ENCODE results near the gene MAD2L1.

The MAD2L1 gene

DNA sequence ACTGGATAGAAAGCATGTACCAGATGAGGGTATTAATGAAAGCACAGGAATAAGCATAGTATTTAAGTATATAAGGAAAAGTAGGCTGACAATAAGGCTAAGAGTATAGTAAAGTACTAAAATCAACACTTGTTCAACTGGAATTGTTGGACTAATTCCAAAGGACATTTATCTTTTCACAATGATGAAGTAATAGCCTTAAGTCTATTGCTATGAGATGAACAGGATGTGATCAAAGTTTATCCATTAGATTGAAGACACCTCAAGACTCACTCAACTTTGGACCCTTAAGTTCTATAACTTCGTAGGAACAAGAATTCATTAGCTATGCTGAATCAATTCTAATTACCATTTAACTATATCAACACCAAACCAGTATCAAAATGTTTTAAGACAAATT is 7.6 kb downstream of the MAD2L1 start:
- TF ChIP-seq, protein P1, sequence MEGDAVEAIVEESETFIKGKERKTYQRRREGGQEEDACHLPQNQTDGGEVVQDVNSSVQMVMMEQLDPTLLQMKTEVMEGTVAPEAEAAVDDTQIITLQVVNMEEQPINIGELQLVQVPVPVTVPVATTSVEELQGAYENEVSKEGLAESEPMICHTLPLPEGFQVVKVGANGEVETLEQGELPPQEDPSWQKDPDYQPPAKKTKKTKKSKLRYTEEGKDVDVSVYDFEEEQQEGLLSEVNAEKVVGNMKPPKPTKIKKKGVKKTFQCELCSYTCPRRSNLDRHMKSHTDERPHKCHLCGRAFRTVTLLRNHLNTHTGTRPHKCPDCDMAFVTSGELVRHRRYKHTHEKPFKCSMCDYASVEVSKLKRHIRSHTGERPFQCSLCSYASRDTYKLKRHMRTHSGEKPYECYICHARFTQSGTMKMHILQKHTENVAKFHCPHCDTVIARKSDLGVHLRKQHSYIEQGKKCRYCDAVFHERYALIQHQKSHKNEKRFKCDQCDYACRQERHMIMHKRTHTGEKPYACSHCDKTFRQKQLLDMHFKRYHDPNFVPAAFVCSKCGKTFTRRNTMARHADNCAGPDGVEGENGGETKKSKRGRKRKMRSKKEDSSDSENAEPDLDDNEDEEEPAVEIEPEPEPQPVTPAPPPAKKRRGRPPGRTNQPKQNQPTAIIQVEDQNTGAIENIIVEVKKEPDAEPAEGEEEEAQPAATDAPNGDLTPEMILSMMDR (IDR thresholded peaks at IDR 0.05; ENCODE audit: insufficient read depth, low read depth, low read length, missing control alignments) = no peak
- peak; percentile 11 for DNase-seq (ENCODE audit: low read depth)
- H3K4me3 ChIP-seq (ENCODE audit: low read length) = no peak overlapping the region

DNA sequence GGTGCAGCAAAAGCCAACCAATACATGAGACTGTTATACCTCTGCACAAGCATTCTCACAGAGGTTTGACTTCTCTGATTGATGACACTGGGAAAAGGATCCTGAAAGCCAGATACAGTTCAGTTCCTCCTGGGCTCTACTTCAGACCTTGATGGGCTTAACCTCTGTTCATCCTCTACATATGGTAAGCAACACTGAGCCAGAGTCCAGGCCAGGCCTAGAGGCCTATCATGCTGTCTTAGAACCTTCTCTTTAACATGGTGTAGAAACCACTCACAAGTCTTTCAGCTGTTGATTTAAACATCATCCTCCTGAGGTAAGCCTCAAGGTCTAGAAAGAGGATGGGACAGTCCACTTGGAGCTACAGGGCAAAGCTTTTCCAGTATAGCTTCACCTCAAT is 9.2 kb downstream of the MAD2L1 start:
- no peak for DNase-seq (ENCODE audit: low read depth)

DNA sequence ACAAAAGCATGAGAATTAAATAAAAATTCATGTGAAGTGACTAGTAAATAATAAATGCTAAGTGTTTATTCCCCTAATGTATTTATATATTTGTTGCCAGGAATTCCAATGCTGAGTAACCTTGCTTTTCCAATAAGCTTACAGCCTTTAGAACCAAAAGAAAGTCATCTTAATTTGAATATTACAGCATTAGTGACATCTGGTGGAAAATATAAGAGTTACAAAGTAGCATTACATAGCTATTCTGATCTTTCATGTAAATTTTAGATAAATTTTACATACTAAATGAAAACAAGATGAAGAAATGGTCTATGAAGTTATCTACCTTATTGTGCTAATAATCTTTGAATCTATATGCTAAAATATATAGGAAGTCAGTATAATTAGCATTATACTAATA is 10.4 kb downstream of the MAD2L1 start:
- no peak overlapping the region for H3K4me3 ChIP-seq (ENCODE audit: low read length)
- TF ChIP-seq, protein P1 (IDR thresholded peaks at IDR 0.05; ENCODE audit: insufficient read depth, low read depth, low read length, missing control alignments) = peak; percentile 8
- peak; percentile 20 for DNase-seq (ENCODE audit: low read depth)

More for the DNA sequence above, 9.2 kb downstream of the MAD2L1 start:
- TF ChIP-seq, protein P1 (IDR thresholded peaks at IDR 0.05; ENCODE audit: insufficient read depth, low read depth, low read length, missing control alignments) = no peak
- no peak overlapping the region for H3K4me3 ChIP-seq (ENCODE audit: low read length)

DNA sequence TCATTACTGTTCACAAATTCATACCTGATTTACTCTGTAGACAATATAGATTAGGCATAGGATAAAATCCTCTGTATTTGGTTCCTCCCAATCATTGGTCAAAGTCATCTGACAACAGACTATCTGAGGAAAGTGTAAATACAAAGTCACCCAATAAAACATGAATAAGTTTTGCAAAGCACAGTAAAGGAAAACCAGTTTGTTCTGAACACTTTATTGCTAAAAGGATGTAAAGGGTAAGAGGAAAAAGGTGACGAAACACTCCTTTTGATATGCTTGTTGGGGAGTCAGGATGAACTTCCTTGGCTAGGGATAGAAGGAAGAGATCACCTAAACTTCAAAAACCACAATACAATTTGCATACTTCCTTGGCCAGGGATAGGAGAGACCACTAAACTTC is 10.9 kb downstream of the MAD2L1 start:
- TF ChIP-seq, protein P1 (IDR thresholded peaks at IDR 0.05; ENCODE audit: insufficient read depth, low read depth, low read length, missing control alignments) = no peak
- no peak for DNase-seq (ENCODE audit: low read depth)
- no peak overlapping the region for H3K4me3 ChIP-seq (ENCODE audit: low read length)

DNA sequence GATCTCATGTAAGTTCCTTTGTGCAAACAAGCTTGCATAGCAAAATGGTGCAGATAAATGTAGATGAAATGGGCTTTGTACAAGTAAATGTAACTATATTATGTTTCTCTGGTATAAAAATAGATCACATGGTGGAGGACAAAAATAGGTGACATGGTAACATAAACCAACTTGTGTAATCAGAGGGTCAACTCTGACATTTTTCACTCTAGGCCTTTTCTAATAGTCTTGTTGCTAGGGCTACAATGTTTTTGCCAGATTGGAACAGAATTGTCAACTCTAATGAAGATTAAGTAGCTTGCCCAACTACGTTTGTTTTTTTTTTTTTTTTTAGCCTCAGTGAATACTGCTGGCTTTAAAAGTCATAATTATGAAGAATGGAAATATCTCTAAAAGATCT is 11.5 kb downstream of the MAD2L1 start:
- TF ChIP-seq, protein P1 (IDR thresholded peaks at IDR 0.05; ENCODE audit: insufficient read depth, low read depth, low read length, missing control alignments) = no peak
- no peak for DNase-seq (ENCODE audit: low read depth)
- H3K4me3 ChIP-seq (ENCODE audit: low read length) = no peak overlapping the region

DNA sequence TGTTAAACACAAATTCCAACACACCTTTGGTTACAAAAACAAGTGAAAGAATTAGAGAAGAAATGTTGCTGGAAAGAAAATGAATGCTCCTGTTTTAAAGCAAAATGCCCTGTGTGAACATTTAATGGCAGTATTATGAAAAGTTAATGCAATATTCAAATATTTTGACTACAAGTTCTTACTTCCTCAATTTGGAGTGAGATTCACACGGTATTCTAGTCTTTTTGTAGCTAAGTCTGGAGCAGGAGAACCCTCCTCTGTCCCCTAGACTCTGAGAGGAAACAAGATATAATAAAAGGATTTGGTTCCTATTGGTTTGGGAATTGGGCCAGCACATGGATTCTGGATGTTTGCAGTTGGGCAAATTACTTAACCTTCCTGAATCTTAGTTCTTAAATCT is 12.7 kb downstream of the MAD2L1 start:
- TF ChIP-seq, protein P1 (IDR thresholded peaks at IDR 0.05; ENCODE audit: insufficient read depth, low read depth, low read length, missing control alignments) = no peak
- H3K4me3 ChIP-seq (ENCODE audit: low read length) = no peak overlapping the region
- DNase-seq (ENCODE audit: low read depth) = no peak

DNA sequence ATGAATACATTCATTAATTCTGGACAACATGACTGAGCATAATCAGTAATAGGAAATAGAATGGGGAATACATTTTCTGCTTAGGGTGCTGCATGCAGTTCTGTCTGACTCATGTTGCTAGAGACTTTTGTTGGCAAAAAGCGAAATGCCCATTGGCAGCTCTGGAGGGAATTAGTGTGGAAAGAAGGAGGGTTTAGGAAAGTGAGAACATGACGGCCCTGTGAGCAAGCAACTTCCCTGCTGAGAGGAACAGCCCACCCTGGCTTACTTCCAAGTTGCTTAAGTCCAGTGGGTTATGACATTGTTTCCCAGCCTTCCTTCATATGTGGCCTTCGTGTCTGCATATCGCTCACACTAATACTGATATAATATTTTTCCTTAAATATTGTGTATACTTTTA is 13.8 kb downstream of the MAD2L1 start:
- TF ChIP-seq, protein P1 (IDR thresholded peaks at IDR 0.05; ENCODE audit: insufficient read depth, low read depth, low read length, missing control alignments) = no peak
- no peak overlapping the region for H3K4me3 ChIP-seq (ENCODE audit: low read length)
- DNase-seq (ENCODE audit: low read depth) = peak; percentile 90

All from epithelial cell of esophagus (primary cell).